IPS DF 4.7 (cell line): ENCODE data around the gene PPP3CB.

Source experiments
- DNase-seq: peaks from one replicate; pipeline ENCODE4 v3.0.0-alpha.2; 2013; ENCODE audit warnings: low spot score; ENCODE audit errors: extremely low read depth

Gene PPP3CB

DNA sequence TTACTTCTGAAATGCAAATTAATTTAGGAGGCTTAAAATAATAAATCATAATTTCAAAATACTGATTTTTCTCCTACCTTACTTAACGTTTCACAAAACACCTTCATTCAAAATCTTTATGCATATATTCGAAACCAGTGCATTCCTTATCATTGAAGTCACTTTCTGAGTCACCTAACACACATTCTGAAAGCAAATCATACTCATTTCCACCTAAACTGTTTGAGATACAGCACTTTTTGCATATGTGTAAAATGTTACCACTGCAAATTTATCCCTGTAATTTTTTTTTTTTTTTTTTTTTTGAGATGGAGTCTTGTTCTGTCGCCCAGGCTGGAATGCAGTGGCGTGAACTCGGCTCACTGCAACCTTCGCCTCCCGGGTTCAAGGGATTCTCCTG lies 15.7 kb downstream of the PPP3CB start:
- no peak for DNase-seq

DNA sequence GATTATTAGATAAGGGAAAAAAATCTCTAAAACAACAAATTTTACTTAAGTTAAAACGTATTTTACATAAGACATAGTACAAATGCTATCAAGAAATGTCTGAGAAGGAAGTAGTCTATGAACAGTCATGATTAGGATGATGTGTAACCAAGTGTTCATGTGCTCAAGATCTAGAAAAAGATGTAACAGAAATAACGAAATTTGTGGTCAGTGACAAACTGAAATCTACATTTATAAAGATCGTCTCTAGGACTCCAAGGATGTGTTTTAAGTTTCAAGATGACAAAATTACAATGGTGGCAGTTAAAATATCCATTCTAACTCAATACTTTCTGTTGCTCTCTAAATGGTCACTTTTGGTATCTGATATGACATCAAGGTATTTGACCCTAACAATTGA lies 17.2 kb downstream of the PPP3CB start:
- no peak for DNase-seq

DNA sequence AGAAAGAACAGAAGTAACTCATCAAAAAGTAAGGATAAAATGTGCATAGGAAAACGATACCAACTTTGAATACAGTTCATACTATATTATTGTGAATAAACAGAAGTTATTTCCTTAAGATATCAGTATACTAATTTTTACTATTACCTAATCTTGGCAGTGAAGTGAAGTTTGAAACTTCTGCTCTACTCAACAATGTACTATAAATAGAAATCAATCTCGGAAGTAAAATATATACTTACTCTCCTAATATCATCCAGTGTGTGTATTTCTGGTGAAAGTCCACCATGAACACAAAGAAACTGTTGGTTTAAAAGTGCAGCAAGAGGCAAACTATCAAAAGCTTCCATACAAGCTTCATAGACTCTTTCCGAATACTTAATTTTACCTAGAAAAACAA lies 24.6 kb downstream of the PPP3CB start:
- no peak for DNase-seq

DNA sequence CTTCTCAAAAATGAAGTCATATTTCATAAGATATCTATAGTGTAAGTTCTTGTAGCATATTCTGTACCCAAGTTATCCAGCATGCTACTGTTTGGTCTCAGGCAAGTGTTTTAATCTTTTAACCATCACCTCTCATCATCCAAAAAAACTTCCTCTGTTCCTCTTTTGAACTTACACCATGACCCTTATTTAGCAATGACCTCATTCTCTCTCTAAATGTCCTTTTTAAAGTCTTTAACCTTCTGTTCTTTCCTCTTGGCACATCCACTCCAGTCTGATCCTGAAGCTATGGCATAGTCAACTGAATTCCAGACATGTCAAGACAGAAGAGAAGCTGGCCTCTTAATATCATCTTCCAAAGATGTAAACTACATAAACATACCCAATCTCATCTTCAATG lies 26.2 kb downstream of the PPP3CB start:
- no peak for DNase-seq

DNA sequence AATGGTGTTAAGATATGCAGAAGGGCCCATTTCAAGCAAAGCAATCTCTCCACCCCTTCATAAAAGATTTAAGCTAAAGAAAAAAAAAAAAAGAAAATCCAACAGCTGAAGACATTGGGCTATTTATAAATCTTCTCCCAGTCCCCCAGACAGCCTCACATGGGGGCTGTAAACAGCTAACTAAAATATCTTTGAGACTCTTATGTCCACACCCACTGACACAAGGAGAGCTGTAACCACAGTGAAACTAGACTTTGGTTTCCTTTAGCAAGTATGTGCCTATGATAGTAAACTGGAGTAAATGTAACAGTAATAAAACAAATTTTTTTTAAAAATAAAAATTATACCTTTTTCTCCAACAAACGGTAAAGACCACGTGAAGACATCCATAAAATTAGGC lies 28.6 kb downstream of the PPP3CB start:
- DNase-seq: no peak

DNA sequence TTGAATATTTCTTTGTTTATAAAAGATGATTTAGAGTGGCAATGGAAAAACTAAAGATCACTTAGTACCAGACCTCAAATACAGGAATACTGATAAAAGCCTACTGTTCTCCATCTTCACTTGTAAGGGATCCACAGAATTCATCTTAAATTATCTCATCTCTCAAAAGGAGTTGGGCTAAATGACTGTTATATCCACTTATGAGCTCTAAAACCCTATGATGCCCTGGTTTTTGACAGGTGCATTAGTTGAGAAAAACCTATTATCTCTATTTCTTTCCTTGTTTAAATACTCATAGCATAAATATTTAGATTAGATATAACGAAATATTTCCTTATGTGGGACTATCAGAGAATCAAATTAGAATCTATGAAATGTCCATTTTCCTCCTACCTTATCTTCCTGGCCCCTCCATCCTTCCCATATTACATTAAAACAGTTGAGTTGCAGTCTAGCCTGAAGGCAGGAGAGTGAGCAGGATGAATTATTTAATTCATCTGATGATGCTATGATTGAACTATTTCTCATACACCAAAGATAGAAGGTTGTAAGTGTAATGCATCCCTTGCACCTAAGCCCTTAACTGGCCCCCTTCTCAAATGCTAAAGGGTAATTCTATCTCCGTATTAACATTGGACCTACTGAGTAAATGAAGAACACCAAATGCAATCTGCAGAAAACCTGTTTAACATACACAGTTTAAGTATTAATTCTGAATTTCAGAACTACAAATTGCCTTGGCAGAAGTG lies 29.7 kb downstream of the PPP3CB start:
- DNase-seq: no peak

DNA sequence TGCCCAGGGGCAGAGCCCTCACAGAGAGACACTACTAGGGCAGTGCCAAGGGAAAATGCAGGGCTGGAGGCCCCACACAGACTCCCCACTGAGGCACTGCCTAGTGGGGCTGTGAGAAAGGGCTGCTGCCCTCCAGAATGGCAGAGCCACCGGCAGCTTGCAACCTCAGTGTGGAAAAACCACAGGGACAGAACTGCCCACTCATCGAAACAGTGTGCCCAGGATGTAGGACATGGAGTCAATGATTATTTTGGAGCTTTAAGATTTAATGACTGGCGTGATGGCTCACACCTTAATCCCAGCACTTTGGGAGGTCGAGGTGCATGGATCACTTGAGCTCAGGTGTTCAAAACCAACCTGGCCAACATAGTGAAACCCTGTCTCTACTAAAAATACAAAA lies 34.9 kb downstream of the PPP3CB start:
- no peak for DNase-seq

DNA sequence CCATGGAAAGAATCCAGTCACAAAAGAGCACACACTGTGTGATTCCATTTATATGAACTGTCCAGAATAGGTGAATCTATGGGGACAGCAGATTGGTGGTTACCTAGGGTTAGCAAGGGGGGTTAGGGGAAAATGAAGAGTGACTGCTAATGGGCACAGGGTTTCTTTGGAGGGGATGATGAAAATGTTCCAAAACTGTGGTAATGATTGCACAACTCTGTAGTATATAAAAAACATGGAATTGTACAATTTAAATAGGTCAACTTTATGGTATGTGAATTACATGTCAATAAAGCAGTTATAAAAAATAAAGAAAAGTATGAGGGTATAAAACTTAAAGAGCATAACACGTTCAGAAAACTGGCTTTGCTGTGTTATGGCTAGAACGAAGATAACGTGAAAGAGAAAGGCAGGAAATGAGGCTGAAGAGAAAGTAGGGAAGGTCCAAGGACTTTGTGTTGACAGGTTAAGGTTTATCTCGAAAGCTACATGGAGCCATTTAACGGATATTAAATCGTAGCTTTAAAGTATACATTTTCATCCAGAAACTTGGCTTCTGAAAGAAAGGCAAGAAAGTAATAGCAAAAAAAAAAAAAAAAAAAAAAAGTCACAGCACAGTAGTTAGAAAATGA lies 36.0 kb downstream of the PPP3CB start:
- no peak for DNase-seq

DNA sequence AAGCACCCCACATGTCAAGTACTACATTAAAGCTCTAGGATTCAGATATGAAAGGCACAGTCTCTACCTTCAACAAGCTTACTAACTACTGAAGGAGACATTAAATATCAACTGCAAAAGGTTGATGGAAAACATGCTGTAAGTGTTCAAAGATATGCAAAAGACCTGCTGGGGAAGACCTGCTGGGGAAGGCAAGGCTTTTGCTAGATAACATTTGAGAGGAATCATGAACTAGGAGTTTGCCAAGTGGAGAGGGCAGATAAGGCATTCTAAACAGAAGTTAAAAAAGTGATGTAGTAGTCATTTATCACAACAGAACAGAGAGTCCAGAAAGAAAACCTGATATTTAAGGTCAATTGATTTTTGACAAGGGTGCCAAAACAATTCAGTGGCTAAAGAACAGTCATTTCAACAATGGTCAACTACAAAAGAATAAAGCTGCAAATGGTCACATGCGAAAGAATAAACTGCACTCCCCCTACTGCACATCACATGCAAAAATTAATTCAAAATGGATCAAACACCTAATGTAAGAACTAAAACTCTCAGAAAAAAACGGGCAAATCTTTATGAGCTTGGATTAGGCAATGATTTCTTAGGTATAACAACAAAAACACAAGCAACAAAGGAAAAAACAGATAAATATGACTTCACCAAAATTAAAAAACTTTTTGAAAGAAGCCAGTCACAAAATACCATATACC lies 39.5 kb downstream of the PPP3CB start:
- no peak for DNase-seq

DNA sequence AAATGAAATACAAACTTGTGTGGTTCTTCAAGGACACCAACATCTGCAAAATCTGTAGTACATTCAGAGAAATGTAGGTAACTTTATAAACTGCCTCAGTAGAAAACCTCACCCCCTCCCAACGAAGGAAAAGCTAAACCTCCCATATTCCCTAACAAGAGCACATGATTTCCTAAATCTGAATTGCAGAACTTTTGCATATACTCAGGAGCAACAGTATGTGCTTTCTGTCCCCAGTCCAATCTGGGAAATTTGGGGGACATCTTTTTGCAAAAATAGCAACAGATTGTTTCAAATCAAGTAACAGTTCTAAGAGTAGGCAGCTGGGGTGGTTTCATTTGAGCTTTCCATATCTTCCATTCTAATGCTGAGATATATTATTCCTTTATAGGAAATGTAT lies 46.7 kb downstream of the PPP3CB start:
- DNase-seq: no peak

DNA sequence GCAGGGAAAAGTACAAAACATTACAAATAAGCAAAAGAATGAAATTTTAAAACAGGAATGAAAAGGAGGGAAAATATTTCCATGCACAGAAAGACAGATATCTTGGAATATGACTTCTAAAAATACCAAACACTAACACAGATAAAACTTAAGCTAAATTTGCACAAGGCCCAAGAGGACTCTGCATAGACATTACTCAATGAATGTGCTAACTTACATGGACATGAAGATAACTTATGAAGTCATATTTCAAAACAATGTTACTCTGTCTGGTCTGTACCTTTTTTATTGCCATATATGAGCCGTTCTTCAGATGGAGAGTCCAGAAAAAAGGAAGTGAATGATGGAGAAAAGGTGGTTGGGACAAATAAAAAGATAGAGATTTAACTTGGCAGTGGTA lies 47.4 kb downstream of the PPP3CB start:
- no peak for DNase-seq

DNA sequence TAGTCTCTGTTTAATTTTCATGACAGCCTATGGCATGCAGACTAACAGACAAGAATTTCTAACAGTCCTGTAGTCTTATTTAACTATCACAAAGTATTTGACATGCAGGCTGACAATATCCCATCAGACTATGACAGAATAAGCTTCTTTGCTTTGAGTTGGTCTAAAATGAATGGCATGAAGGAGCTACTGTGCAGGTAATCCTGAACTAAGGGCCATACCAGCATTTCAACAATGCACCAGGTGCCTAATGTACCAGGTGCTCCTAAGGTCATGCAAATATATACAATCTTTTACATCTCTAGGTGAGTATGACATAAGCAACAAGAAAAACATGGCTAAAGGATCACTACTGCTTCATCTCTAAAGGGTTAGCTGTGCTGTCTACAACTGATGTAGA lies 48.9 kb downstream of the PPP3CB start:
- no peak for DNase-seq

DNA sequence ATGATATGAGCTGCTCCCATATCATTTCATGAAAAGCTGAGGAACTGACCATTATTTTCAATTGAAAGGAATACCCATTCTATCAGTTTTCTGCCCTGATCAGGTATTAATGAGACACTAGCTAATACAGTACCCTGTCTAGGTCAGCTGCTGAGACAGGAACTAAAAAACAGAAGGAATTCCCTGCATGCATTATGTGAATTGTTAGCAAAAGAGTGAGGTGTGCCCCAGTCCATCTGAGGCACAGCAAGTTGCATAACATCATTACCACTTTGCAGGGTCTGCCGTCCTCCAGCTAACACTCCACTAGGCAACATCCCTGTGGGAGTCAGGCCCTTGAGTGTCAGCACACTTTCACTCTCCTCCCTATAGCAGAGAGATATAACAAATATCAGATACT lies 51.4 kb downstream of the PPP3CB start:
- DNase-seq: no peak

DNA sequence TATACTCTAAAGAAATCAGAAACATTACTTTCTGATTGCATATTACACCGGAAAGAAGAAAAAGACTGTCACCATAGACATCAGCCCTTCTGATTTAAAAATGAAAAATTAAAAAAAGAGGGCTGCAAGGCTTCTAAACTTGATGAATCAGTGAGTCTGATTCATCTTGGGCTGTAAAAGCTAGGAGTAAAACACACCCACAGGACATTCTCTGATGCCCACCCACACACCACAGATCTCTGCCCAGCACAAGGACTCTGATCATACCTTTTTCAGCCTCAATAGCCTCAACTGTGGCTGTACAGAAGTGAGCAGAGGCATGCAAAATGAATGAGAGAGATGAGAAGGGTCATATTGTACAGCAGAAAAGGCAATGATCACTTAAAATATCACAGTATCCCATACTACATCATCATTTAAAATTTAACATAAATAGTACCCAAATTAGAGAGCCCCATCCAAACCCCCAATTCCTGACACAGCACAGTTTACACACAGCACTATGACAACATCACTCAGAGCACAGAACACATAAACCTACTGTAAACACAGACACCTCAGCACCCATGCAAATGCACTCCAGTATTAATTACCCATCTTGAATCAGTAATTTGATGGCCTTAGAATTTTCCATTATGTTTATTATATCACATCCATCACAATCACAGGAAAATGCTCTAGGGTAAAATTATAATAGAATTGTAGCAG lies 56.1 kb downstream of the PPP3CB start:
- DNase-seq: no peak

DNA sequence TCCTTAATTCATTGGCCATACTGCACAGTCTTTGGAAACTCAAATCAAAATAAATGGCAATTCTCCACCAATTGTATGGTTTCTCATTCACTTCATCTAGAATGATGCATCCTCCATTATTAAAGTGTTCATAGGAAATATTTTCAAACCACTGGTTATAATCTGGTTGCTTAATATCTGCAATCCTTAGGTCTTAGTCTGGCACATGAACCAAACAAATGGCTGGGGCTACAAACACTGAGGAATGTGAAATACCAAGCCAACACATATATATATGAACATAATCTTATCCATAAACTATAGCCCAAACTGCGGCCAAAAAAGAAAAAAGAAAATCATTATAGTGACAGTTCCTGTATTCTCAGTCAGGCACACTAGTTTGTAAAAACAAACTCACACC lies 56.8 kb downstream of the PPP3CB start:
- no peak for DNase-seq

DNA sequence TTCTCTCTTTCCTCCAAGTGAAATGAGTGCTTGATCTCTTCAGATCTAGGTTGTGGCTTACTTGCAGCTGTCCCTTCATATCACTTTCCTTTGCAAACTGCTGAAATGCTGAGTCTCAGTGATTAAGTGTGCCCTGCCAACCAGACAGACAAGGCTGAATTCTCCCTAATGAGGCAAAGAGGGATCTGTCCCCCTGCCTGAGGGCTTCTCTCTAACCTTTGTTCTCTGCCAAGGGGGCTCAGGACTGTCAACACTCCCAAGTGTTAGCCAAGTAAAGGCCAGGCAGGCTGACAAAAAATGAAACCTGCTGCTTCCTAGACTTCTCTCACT lies 62.3 kb downstream of the PPP3CB start, which contains the start of gene MSS51:
MSS51 (minus strand) TSS at position 24 of the 330 bp plus-strand sequence. CDS start 5,277 bp downstream, outside the sequence.
- DNase-seq: no peak

DNA sequence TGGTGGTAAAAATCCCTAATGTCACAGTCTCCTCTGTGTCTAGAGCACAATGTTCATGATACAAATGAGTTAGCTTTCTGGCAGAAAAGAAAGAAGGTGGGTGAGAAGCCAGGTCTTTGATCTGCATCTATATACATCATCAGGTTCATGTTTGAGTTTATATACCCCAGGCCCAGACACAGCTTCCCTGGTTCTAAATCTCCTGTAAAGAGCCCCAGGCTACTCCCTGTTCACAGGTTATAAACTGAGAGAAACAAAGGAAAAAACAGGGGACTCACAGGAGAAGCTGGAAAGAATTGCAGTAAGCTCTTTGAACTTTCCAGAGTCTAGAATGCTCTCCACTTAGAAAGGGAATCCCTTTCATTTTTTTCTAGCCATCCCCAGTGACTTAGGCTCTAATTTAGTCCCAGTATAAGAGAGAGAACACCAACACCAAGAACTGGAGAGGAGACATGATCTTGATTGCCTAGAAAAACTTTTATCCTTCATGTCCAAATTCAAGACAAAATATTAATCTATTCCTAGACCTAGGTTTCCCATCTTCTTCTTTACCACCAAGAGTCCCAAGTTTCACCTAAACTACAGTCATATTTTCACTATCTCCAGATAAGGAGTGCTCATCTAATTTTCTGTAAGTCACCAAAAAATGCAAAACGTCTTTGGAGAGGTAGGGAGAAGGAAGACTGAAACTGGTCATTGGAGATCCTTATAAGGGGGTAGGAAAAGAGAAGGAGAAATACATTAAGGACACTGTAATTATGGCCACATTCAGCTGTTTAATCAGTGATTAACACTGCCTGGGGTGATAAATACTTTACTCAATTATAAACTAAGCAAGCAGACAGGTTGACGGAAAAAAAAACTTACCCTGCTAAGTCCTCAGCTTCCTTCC lies 62.9 kb downstream of the PPP3CB start:
- no peak for DNase-seq

DNA sequence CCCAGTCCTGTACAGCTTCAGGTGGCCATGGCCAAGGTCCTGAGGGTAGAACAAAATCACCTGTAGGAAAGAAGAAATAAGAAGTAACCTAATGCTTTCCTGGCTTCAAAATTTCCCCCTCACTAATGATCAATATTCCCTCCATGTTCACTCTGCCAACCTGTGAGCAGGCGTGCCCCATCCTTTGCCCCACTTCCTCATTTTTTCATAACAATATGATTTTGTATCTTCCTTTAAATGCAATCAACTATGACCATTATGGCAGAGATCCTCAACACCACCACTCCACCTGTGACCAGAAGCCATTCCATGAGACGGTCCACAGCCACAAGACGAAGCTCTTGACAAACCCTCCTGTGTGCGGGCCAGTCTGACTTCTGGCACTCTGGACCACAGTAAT lies 69.5 kb downstream of the PPP3CB start:
- no peak for DNase-seq

DNA sequence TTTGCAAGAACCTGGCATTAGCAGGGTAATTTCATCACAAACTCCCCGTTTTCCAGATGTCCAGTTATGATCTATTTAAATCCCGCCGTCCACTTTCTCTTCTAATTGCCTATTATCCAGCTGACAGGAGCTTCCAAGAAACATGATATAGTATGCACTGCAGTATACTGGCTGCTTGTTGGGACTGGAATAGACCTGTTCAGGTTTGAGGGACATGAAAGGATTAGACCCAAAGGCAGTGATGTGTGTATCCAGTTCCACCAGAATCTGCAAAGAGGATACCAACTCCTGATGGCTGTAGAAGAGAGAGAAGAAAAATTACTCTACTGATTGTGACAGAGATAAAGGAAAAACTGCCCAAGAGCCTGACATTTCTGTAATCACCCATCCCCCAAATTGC lies 71.3 kb downstream of the PPP3CB start:
- no peak for DNase-seq

DNA sequence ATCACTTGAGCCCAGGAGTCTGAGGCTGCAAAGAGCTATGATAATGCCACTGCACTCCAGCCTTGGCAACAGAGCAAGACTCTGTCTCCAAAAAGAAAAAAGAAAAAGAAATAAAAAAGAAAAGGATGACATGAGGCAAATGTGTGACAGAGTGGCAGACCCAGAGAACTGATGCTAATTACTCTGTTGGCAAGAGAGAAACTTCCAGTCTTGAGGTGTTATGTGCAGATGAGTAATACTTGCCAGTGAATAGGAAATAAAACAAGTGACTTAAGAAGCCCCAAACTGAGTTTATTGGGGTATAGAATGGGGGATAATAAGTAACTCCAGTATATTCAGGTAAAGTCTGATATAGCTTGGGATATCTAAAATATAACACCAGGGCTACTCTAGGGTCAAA lies 72.5 kb downstream of the PPP3CB start:
- DNase-seq: no peak

DNA sequence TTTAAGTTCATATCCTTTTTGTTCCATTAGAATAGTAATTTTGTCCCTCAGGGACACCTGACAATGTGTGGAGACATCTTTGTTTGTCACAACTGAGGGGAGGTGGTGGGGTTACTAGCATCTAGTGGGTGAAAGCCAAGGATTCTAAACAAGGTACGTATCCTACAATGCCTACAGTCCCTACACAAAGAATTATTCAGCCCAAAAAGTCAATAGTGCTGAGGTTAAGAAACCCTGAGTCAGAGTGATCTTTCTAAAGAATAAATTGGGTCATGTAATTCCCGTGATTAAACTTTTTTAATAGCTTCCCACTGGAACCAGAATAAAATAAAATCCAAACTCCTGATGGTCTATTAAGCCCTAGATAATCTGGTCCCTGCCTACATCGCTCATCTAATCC lies 79.3 kb downstream of the PPP3CB start:
- no peak for DNase-seq
